AG09319 (cell line): ENCODE data around the gene CSNK2B.

Experiments used
- DNase-seq: peaks from one replicate; pipeline ENCODE4 v3.0.0-alpha.2; 2010; ENCODE audit warnings: low read depth; ENCODE audit errors: extremely low read depth
- TF ChIP-seq, protein P1 (sequence below): IDR thresholded peaks from 2 replicates; pipeline ENCODE4 v1.5.1; 2011; ENCODE audit warnings: low read depth, mild to moderate bottlenecking, inconsistent platforms, low read length, moderate library complexity

The CSNK2B gene

DNA sequence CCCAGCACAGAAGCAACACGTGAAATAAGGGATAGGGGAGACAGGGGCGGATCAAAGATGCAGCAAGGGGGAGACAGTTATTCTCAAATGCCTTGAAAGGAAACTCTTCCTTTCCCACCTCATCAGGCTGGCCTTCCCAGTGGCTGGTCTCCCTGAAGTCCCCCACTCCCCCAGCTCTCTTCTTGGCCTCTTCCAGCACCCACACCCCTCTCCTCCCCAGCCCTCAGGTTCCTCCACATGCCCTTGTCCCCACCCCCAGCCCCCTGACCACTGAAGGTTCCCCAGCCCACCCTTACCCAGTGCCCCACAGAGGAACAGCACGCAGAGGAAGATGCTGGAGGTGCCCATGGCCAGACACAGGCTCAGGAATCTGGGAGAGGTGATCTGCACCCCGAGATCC, 47.6 kb downstream of the CSNK2B start:
- DNase-seq, result no peak
- TF ChIP-seq, protein P1, sequence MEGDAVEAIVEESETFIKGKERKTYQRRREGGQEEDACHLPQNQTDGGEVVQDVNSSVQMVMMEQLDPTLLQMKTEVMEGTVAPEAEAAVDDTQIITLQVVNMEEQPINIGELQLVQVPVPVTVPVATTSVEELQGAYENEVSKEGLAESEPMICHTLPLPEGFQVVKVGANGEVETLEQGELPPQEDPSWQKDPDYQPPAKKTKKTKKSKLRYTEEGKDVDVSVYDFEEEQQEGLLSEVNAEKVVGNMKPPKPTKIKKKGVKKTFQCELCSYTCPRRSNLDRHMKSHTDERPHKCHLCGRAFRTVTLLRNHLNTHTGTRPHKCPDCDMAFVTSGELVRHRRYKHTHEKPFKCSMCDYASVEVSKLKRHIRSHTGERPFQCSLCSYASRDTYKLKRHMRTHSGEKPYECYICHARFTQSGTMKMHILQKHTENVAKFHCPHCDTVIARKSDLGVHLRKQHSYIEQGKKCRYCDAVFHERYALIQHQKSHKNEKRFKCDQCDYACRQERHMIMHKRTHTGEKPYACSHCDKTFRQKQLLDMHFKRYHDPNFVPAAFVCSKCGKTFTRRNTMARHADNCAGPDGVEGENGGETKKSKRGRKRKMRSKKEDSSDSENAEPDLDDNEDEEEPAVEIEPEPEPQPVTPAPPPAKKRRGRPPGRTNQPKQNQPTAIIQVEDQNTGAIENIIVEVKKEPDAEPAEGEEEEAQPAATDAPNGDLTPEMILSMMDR, result no peak

DNA sequence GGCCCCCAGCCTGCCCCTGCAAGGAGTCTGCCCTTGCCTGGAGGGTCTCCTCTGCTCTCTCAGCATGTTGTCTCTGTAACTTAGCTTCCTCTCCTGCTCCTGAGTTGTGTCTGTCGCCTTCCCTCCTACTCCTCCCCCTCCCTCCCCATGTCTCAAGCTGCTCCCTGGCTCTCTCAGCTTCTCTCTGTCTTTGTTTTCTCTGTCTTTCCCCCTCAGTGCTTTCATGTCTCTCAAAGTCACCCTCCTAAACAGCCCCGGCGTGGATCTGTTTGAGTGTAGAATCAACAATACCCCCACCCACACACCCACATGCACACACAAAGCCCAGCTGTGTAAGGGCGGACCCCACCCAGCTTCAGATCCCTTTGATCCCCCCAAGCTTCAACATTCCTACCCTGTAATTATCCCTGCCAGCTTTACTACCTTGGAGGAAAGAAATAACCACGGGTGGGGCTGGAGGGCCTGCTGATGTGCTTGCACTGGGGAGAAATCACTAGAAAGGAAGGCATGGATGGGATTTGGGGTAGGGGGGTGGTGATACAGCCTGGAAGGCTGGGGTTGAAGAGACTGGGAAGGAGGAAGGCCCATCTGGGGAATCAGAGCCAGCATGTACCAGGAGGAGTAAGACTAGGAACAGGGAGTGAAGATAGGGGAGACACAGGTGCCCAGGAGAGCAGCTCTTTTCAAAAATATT, 48.3 kb downstream of the CSNK2B start:
- no peak for DNase-seq

DNA sequence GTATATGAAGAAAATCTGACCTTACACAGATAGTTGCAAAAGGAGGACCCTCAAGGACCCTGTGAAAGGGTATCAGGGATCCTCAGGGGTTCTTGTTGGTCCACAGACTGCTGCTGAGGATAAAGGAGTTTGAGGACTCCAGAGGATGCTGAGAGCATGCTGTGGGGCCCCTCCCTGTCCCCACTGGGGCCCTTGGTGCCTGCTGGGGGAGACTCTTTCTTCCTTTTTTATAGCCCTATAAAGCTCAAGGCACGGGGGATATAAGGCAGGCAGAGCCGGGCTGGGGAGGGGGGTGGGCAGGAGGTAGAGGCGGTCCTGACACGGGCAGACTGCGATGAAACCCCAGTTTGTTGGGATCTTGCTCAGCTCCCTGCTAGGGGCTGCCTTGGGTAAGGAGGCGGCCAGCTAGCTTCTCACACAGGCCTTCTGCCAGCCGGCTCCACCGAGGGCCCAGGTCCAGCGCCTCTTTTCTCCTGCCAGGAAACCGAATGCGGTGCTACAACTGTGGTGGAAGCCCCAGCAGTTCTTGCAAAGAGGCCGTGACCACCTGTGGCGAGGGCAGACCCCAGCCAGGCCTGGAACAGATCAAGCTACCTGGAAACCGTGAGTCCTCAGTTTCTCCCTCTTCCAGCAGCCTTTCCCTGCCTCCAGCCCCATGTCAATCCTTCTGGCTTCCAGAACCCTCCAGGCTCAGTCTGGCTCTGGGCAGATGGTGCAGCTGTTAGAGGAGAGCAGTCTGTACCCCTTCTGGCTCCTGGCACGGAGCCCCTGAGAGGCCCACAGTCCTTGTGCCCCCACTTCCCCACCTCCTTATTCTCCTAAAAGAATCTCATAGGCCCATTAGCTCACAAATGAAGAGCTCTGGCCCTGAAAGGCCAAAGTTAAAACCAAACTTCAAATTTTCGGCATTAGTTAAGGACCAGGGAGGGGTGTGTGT, 49.4 kb downstream of the CSNK2B start, which contains the start of gene LY6G6D:
Gene LY6G6D, plus strand, starts transcription at position 327 of the 937 bp plus-strand sequence. Its CDS starts 8 bp downstream, at position 335.
- DNase-seq, result no peak

More for the DNA sequence above, 48.3 kb downstream of the CSNK2B start:
- TF ChIP-seq, protein P1, result no peak

DNA sequence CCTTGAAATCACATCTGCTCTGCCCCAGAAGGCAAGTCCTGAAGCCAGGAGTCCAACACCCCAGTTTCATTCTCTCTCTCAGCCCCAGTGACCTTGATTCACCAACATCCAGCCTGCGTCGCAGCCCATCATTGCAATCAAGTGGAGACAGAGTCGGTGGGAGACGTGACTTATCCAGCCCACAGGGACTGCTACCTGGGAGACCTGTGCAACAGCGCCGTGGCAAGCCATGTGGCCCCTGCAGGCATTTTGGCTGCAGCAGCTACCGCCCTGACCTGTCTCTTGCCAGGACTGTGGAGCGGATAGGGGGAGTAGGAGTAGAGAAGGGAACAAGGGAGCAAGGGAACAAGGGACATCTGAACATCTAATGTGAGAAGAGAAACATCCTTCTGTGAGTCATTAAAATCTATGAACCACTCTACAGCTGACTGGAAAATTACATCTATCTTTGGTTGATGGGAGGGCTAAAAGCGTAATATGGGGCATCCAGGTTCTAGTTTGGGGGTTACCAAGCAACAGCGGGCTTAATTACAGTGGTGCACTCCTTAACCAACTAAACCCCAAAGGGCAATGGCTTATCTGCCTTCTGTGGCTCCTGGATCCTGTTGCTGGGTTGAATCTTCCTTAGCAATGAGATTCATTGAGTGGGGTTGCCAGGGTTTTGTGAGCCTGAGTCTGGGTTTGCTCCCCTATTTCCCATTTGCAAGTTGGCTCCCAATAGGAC, 51.8 kb downstream of the CSNK2B start:
- TF ChIP-seq, protein P1, result no peak
- DNase-seq, result no peak

More for the DNA sequence above, 49.4 kb downstream of the CSNK2B start, which contains the start of gene LY6G6D:
- TF ChIP-seq, protein P1, result no peak

DNA sequence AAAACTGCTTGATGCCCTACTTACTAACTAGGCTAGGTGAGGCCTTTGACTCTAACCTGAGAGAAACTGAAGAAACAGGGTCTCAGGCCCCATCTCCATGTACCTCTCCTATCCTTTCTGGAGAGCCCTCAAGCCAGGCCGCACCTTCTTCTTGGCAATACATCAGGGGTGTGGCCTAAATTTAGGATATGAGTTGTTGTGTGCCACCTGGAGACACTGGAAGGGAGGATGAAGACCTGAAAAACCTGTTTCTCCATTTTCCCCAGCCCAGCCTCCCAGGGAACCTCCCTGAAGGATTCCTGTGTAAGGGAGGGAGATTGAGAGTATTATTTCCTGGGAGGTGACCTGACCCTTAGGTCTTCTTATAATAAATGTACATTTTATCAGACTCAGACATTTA, 52.4 kb downstream of the CSNK2B start:
- TF ChIP-seq, protein P1, result no peak
- no peak for DNase-seq

DNA sequence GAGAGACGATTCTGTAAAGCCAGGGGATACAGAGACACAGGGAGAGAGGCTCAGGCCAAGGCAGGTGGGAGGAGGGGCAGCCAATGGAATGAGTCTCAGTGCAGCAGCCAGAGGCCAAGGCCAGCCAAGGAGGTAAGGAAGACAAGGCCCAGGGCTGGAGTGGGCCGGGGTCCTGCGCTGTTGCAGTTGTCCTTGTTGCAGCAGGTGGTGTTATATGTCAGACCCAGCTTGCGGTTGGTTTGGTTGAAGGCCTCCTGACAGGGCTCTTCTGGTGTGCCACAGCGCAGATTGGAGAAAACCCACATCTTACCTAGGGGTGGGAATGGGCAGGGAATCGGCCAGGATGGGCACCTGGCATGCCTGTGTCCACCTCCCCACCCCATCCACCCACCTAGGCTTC, 53.1 kb downstream of the CSNK2B start:
- no peak for DNase-seq
- TF ChIP-seq, protein P1, result no peak
